Measurements from ENCODE around the gene ARHGEF7. TPM values are rescaled to one million over a fixed set of nuclear protein-coding genes. Genes with fewer than 3 reads are reported as not detected.

The ARHGEF7 gene
- polyA plus RNA-seq, 1 donor (not counting 4 experiments of a cell fraction or from before 2014, with no cell fraction given), result 25.2 TPM

DNA sequence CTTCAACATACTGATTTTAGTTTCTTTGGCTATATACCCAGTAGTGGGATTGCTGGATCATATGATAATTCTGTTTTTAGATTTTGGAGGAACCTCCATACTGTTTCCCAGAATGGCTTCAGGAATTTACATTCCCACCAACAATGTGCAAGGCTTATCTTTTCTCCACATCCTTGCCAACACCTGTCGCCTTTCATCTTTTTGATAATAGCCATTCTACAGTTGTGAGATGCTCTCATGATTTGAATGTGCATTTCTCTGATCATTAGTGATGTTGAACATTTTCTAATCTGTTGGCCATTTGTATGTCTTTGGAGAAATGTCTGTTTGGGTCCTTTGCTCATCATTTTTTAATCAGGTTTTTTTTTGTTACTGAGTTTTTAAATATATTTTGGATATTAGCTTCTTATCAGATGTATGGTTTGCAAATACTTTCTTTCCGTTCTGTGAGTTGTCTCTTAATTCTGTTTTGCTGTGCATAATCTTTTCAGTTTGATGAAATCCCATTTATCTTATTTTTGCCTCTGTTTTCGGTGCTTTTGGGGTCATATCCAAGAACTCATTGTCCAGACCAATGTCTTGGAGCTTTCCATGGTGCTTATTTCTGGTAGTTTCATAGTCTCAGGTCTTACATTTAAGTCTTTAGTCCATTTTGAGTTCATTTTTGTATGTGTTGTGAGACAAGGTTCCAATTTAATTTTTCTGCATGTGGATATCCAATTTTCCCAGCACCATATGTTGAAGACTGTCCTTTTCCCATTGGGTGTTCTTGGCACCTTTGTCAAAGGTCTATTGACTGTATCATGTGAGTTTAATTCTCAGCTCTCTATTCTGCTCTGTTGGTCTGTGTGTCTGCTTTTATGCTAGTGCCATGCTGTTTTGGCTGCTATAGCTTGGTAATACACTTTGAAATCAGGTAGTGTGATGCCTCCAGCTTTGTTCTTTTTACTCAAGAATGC lies 44.5 kb downstream of the ARHGEF7 start:
- Histone ChIP-seq H3K4me1 (ENCODE audit: control insufficient read depth, extremely low read depth, insufficient read depth, low read length) (peaks cover 10% of the 10 kb centered on the region), H3K9me1 (ENCODE audit: control insufficient read depth, extremely low read depth, insufficient read depth, low read length) (no peaks in the 10 kb centered on the region), H3K9ac (ENCODE audit: control insufficient read depth, extremely low read depth, insufficient read depth, low read length) (no peak overlapping the region), H3K9me3 (ENCODE audit: control insufficient read depth, low read depth, low read length) (no peaks in the 10 kb centered on the region), H3K27ac (ENCODE audit: control insufficient read depth, insufficient read depth, low read length) (no peak overlapping the region), H3K79me2 (ENCODE audit: control insufficient read depth, insufficient read depth, low read length) (peaks cover 82% of the 10 kb centered on the region), H4K20me1 (ENCODE audit: control insufficient read depth, extremely low read depth, insufficient read depth, low read length) (peaks cover 3% of the 10 kb centered on the region), H2AFZ (ENCODE audit: control insufficient read depth, low read length) (no peak overlapping the region), H3K4me2 (ENCODE audit: control insufficient read depth, extremely low read depth, insufficient read depth, low read depth, low read length) (no peak overlapping the region), H3K36me3 (ENCODE audit: control insufficient read depth in 2 of 2, extremely low read depth in 1 of 2, insufficient read depth in 2 of 2, low read length in 2 of 2) (peaks cover 8 to 15% of the 10 kb centered on the region in 2 experiments), H3K4me3 (ENCODE audit: control insufficient read depth in 2 of 3, extremely low read depth in 1 of 3, insufficient read depth in 2 of 3, low read depth in 1 of 3, low read length in 3 of 3) (no peak overlapping the region), H3K27me3 (ENCODE audit: control insufficient read depth, extremely low read depth, insufficient read depth, low read length) (no peaks in the 10 kb centered on the region)
- dilution Hi-C loops (cut with MboI; ENCODE audit: extremely low pct_ligation_motif_present, low sequenced_read_pairs), result no loop called here
- FAIRE-seq, result no peak
- no peak for DNase-seq (ENCODE audit: low read depth, low spot score)
- TF ChIP-seq EZH2 (IDR thresholded peaks at IDR 0.05; ENCODE audit: low read length), result no peak
- TF ChIP-seq, protein P1, sequence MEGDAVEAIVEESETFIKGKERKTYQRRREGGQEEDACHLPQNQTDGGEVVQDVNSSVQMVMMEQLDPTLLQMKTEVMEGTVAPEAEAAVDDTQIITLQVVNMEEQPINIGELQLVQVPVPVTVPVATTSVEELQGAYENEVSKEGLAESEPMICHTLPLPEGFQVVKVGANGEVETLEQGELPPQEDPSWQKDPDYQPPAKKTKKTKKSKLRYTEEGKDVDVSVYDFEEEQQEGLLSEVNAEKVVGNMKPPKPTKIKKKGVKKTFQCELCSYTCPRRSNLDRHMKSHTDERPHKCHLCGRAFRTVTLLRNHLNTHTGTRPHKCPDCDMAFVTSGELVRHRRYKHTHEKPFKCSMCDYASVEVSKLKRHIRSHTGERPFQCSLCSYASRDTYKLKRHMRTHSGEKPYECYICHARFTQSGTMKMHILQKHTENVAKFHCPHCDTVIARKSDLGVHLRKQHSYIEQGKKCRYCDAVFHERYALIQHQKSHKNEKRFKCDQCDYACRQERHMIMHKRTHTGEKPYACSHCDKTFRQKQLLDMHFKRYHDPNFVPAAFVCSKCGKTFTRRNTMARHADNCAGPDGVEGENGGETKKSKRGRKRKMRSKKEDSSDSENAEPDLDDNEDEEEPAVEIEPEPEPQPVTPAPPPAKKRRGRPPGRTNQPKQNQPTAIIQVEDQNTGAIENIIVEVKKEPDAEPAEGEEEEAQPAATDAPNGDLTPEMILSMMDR (optimal IDR thresholded peaks at IDR 0.05 in 1 of 3, IDR thresholded peaks at IDR 0.05 in 1 of 3, conservative IDR thresholded peaks at IDR 0.05 in 1 of 3; ENCODE audit: extremely low read depth in 1 of 3, insufficient read depth in 2 of 3, low read length in 3 of 3), result no peak

DNA sequence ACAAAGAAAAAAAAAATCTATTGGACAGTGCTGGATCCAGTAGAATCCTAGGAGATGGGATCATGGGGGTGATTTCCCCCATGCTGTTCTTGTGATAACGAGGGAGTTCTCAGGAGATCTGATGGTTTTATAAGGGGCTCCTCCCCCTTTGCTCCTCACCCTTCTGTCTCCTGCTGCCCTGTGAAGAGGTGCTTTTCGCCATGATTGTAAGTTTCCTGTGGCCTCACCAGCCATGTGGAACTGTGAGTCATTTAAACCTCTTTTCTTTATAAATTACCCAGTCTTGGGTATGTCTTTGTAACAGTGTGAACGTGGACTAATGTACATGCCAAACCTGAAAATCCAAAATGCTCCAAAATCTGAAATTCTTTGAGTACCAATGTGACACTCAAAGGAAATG lies 45.5 kb downstream of the ARHGEF7 start:
- H2AFZ ChIP-seq (ENCODE audit: control insufficient read depth, low read length), result no peak overlapping the region
- H3K27me3 ChIP-seq (ENCODE audit: control insufficient read depth, extremely low read depth, insufficient read depth, low read length), result no peaks in the 10 kb centered on the region
- no peak for TF ChIP-seq EZH2 (IDR thresholded peaks at IDR 0.05; ENCODE audit: low read length)
- TF ChIP-seq, protein P1 (optimal IDR thresholded peaks at IDR 0.05 in 1 of 3, IDR thresholded peaks at IDR 0.05 in 1 of 3, conservative IDR thresholded peaks at IDR 0.05 in 1 of 3; ENCODE audit: extremely low read depth in 1 of 3, insufficient read depth in 2 of 3, low read length in 3 of 3), result no peak
- peaks cover 3% of the 10 kb centered on the region for H4K20me1 ChIP-seq (ENCODE audit: control insufficient read depth, extremely low read depth, insufficient read depth, low read length)
- DNase-seq (ENCODE audit: low read depth, low spot score), result no peak
- no peak overlapping the region for H3K4me2 ChIP-seq (ENCODE audit: control insufficient read depth, extremely low read depth, insufficient read depth, low read depth, low read length)
- no peak for FAIRE-seq
- H3K36me3 ChIP-seq (ENCODE audit: control insufficient read depth in 2 of 2, extremely low read depth in 1 of 2, insufficient read depth in 2 of 2, low read length in 2 of 2), result peaks cover 8 to 15% of the 10 kb centered on the region in 2 experiments
- H3K79me2 ChIP-seq (ENCODE audit: control insufficient read depth, insufficient read depth, low read length), result peaks cover 82% of the 10 kb centered on the region
- H3K9ac ChIP-seq (ENCODE audit: control insufficient read depth, extremely low read depth, insufficient read depth, low read length), result no peak overlapping the region
- no peaks in the 10 kb centered on the region for H3K9me1 ChIP-seq (ENCODE audit: control insufficient read depth, extremely low read depth, insufficient read depth, low read length)
- peaks cover 4% of the 10 kb centered on the region for H3K4me1 ChIP-seq (ENCODE audit: control insufficient read depth, extremely low read depth, insufficient read depth, low read length)
- H3K9me3 ChIP-seq (ENCODE audit: control insufficient read depth, low read depth, low read length), result no peaks in the 10 kb centered on the region
- no peak overlapping the region for H3K4me3 ChIP-seq (ENCODE audit: control insufficient read depth in 2 of 3, extremely low read depth in 1 of 3, insufficient read depth in 2 of 3, low read depth in 1 of 3, low read length in 3 of 3)
- dilution Hi-C loops (cut with MboI; ENCODE audit: extremely low pct_ligation_motif_present, low sequenced_read_pairs), result no loop called here
- no peak overlapping the region for H3K27ac ChIP-seq (ENCODE audit: control insufficient read depth, insufficient read depth, low read length)
